22Rv1 (cell line): ENCODE data around the gene SMYD3.

Experiments
- ZFX ChIP-seq: fragments of 450-650 bp; IDR thresholded peaks from 2 replicates; pipeline ENCODE4 v1.6.1; 2017; ENCODE audit warnings: antibody characterized with exemption, borderline replicate concordance
- TF ChIP-seq, protein P1 (sequence below): fragments of 450-650 bp; IDR thresholded peaks from 2 replicates; pipeline ENCODE4 v1.5.1; 2017; ENCODE audit warnings: mild to moderate bottlenecking

GRCh38 chr1:246182149-246182851 lies 324.8 kb downstream of the SMYD3 start:
- TF ChIP-seq, protein P1, sequence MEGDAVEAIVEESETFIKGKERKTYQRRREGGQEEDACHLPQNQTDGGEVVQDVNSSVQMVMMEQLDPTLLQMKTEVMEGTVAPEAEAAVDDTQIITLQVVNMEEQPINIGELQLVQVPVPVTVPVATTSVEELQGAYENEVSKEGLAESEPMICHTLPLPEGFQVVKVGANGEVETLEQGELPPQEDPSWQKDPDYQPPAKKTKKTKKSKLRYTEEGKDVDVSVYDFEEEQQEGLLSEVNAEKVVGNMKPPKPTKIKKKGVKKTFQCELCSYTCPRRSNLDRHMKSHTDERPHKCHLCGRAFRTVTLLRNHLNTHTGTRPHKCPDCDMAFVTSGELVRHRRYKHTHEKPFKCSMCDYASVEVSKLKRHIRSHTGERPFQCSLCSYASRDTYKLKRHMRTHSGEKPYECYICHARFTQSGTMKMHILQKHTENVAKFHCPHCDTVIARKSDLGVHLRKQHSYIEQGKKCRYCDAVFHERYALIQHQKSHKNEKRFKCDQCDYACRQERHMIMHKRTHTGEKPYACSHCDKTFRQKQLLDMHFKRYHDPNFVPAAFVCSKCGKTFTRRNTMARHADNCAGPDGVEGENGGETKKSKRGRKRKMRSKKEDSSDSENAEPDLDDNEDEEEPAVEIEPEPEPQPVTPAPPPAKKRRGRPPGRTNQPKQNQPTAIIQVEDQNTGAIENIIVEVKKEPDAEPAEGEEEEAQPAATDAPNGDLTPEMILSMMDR = no peak
- TF ChIP-seq ZFX = no peak
